Gastrocnemius medialis (tissue), 4 donors: ENCODE results near the gene XPR1.

Experiments used
- POLR2A ChIP-seq, 2 donors: fragments of 450-650 bp; IDR thresholded peaks; one replicate each; pipeline ENCODE4 v1.6.1; 2017; ENCODE audit warnings: antibody characterized with exemption in 2 of 2, mild to moderate bottlenecking in 2 of 2, moderate library complexity in 2 of 2
- TF ChIP-seq, protein P1 (sequence below), 5 experiments: fragments of 450-650 bp in 3 of 5; fragments of 200-600 bp in 2 of 5; sonication (generic) in 2 of 5; IDR thresholded peaks in 4 of 5; conservative IDR thresholded peaks in 1 of 5; 1 replicate in 4 of 5; 2 replicates in 1 of 5; pipeline ENCODE4 v1.5.1; 2016 to 2019; ENCODE audit warnings: antibody characterized with exemption in 5 of 5, mild to moderate bottlenecking in 3 of 5, moderate library complexity in 3 of 5

DNA sequence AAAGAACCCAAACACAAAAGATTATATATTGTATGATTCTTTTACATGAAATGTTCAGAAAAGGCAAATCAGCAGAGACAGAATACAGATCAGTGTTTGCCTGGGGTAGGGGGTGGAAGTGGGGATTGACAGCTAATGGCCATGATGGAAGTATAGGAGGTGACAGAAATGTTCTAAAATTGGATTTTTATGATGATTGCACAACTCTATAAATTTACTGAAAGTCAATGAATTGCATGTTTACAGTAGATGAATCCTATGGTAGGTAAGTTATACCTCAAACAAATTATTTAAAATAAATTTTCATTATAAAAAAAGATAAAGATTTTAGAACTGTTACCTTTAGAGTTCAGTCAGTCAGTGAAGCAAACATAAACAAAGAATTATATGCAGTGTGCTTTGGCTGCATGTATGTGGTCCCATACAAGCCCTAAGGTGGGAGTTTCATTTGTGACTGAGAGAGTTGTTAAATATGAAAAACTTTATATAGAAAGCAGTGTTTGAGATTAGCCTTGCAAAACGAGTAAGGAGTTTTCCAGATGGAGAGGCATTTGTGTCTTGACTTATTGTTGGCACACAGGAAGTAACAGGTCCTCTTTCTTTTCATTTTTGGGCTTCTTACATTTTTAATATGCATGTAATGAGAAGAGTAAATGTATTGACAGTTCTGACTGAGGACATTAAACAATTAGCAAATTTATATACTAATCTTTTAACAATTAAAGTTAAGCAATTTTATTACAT, 165.2 kb downstream of the XPR1 start:
- TF ChIP-seq, protein P1, sequence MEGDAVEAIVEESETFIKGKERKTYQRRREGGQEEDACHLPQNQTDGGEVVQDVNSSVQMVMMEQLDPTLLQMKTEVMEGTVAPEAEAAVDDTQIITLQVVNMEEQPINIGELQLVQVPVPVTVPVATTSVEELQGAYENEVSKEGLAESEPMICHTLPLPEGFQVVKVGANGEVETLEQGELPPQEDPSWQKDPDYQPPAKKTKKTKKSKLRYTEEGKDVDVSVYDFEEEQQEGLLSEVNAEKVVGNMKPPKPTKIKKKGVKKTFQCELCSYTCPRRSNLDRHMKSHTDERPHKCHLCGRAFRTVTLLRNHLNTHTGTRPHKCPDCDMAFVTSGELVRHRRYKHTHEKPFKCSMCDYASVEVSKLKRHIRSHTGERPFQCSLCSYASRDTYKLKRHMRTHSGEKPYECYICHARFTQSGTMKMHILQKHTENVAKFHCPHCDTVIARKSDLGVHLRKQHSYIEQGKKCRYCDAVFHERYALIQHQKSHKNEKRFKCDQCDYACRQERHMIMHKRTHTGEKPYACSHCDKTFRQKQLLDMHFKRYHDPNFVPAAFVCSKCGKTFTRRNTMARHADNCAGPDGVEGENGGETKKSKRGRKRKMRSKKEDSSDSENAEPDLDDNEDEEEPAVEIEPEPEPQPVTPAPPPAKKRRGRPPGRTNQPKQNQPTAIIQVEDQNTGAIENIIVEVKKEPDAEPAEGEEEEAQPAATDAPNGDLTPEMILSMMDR (IDR thresholded peaks at IDR 0.05 in 4 of 5, conservative IDR thresholded peaks at IDR 0.05 in 1 of 5) = no peak
- no peak for TF ChIP-seq POLR2A (IDR thresholded peaks at IDR 0.05)
